ENCODE measurements around the gene GSN.

GRCh38 chr9:121289026-121289771, 21.2 kb downstream of the GSN start:
- TF ChIP-seq, protein P1, sequence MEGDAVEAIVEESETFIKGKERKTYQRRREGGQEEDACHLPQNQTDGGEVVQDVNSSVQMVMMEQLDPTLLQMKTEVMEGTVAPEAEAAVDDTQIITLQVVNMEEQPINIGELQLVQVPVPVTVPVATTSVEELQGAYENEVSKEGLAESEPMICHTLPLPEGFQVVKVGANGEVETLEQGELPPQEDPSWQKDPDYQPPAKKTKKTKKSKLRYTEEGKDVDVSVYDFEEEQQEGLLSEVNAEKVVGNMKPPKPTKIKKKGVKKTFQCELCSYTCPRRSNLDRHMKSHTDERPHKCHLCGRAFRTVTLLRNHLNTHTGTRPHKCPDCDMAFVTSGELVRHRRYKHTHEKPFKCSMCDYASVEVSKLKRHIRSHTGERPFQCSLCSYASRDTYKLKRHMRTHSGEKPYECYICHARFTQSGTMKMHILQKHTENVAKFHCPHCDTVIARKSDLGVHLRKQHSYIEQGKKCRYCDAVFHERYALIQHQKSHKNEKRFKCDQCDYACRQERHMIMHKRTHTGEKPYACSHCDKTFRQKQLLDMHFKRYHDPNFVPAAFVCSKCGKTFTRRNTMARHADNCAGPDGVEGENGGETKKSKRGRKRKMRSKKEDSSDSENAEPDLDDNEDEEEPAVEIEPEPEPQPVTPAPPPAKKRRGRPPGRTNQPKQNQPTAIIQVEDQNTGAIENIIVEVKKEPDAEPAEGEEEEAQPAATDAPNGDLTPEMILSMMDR (IDR thresholded peaks at IDR 0.05), result no peak
- TF ChIP-seq POLR2A (IDR thresholded peaks at IDR 0.05), result peak in 2 of 3 donors; percentile 43 to 50
